Type B pancreatic cell (in vitro differentiated cells): ENCODE data around the gene GMDS. TPM values are rescaled to one million over a fixed set of nuclear protein-coding genes. Genes with fewer than 3 reads are reported as not detected.

Experiments
- DNase-seq: peaks from one replicate; pipeline ENCODE4 v3.0.0; 2021; ENCODE audit warnings: mixed read lengths; ENCODE audit not compliant: unreplicated experiment; ENCODE audit errors: extremely low spot score
- H3K27ac Mint-ChIP-seq: 2 replicates; pipeline ENCODE4 v1.8.0; 2021; ENCODE audit warnings: mild to moderate bottlenecking, mixed read lengths
- H3K27me3 Mint-ChIP-seq: 2 replicates; pipeline ENCODE4 v1.8.0; 2021; ENCODE audit warnings: mixed read lengths
- H3K36me3 Mint-ChIP-seq: 2 replicates; pipeline ENCODE4 v1.8.0; 2021; ENCODE audit warnings: mixed read lengths
- H3K4me1 Mint-ChIP-seq: one replicate; pipeline ENCODE4 v1.8.0; 2021; ENCODE audit warnings: mixed read lengths; ENCODE audit not compliant: unreplicated experiment
- H3K4me3 Mint-ChIP-seq: 2 replicates; pipeline ENCODE4 v1.8.0; 2021; ENCODE audit warnings: mild to moderate bottlenecking, mixed read lengths
- H3K9me3 Mint-ChIP-seq: 2 replicates; pipeline ENCODE4 v1.8.0; 2021; ENCODE audit warnings: mixed read lengths
- total RNA-seq: library from RNA; stranded (reverse); gene quantifications from 2 replicates; pipeline ENCODE4 v1.2.1, GENCODE V29; 2021; ENCODE audit warnings: low replicate concordance
- TF ChIP-seq, protein P1 (sequence below): fragments of 200-600 bp; sonication (generic); conservative IDR thresholded peaks from 2 replicates; pipeline ENCODE4 v1.5.0; 2021; ENCODE audit warnings: antibody characterized with exemption, mild to moderate bottlenecking

The GMDS gene
- total RNA-seq, 1 donor from 2014 or later: 41.3 TPM

DNA sequence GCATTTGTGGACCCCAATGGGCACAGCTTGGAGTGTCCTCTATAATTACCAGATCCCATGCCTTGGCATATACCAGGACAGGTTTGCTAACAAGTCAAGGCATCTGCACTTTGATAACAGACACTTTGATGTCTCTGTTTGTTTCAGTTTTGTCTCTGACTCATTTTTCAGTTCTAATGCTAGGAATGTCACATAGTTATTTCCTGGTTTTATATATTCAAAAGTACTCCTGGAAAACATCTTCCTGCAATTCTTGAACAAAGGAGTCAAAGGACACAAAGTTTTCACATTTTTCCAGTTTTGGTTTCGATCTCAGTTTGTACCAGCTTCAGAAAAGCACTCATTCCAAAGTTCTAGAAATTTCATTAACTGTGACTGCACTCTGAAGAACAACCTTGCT, 447.6 kb downstream of the GMDS start:
- no peak for DNase-seq
- Mint-ChIP-seq H3K4me3 (no peak overlapping the region), H3K4me1 (peaks cover 35% of the 10 kb centered on the region), H3K36me3 (no peaks in the 10 kb centered on the region), H3K27me3 (no peaks in the 10 kb centered on the region), H3K9me3 (peaks cover 4% of the 10 kb centered on the region), H3K27ac (peak overlapping the region; percentile 92)
- TF ChIP-seq, protein P1, sequence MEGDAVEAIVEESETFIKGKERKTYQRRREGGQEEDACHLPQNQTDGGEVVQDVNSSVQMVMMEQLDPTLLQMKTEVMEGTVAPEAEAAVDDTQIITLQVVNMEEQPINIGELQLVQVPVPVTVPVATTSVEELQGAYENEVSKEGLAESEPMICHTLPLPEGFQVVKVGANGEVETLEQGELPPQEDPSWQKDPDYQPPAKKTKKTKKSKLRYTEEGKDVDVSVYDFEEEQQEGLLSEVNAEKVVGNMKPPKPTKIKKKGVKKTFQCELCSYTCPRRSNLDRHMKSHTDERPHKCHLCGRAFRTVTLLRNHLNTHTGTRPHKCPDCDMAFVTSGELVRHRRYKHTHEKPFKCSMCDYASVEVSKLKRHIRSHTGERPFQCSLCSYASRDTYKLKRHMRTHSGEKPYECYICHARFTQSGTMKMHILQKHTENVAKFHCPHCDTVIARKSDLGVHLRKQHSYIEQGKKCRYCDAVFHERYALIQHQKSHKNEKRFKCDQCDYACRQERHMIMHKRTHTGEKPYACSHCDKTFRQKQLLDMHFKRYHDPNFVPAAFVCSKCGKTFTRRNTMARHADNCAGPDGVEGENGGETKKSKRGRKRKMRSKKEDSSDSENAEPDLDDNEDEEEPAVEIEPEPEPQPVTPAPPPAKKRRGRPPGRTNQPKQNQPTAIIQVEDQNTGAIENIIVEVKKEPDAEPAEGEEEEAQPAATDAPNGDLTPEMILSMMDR: no peak

DNA sequence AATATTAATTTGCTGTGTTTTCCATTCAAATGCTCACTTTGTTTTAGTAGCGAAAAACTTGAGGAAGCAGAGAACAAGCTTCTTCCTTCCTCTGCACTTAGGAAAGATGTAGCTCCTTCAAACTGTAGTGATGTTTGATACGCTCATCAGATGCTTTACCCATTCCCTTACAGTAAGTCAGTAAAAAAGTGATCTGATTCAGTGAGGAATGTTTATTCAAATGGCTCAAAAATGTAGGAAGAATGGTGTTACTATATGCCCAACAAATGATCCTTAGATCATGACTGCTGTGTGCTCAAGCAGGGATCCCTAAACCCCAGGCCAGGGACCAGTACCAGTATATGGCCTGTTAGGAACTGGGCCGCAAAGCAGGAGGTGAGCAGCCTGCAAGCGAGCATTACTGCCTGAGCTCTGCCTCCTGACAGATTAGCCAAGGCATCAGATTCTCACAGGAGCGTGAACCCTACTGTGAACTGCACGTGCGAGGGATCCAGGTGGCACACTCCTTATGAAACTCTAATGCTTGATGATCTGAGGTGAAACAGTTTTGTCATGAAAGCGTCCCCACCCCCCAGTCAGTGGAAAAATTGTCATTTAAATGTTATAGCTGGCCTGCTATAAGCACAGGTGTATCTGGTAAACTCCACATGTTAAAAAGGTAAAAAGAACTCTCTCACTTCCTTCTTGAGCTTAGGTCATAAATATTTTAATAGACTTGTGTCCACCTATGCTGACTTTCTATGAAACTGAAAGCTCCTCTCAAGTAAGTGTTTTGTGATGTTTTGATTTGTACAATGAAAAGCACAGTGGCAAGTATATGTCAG, 448.5 kb downstream of the GMDS start:
- TF ChIP-seq, protein P1: no peak
- Mint-ChIP-seq H3K27ac (peak overlapping the region; percentile 92), H3K4me1 (peaks cover 26% of the 10 kb centered on the region), H3K9me3 (peaks cover 5% of the 10 kb centered on the region), H3K36me3 (no peaks in the 10 kb centered on the region), H3K4me3 (no peak overlapping the region), H3K27me3 (no peaks in the 10 kb centered on the region)
- no peak for DNase-seq

DNA sequence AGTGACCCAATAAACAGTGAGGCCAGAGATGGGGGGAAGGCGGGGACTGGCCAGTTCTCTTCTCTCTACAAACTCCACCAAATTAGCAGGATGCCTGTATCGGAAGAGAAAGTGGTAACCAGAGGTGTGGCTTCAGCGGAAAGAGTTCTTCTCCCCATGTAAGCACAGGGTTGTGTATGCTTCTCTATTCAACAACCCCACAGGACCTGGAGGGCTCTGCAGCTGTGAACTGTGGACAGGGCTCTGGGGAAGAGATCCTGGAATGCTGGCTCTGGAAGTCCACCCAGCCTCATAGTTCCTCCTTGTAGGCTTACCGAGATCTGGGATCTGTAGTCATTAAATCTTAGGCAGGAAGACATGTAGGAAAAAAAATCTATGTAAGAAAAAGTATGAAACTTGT, 449.5 kb downstream of the GMDS start:
- Mint-ChIP-seq H3K4me3 (no peak overlapping the region), H3K36me3 (no peaks in the 10 kb centered on the region), H3K27me3 (no peaks in the 10 kb centered on the region), H3K27ac (no peak overlapping the region), H3K9me3 (peaks cover 5% of the 10 kb centered on the region), H3K4me1 (peaks cover 18% of the 10 kb centered on the region)
- no peak for DNase-seq
- TF ChIP-seq, protein P1: no peak

DNA sequence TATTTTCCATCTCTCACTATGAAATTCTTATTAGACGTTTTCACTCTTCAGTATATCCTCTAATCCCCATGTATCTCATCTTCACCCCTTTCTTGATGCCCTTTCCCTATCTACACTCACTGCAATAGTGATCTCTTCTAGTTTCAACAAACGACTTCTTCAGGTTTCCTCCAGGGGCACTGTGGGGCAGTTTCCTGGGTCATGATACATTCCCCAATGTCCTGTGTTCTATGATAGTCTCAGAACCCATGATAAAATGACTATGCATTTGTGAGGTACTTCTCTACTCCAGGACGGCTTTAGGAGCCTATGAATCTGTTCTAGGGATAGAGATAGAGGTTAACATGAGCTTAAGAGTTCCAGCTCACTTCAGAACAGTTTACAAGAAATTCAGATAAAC, 452.4 kb downstream of the GMDS start:
- peaks cover 19% of the 10 kb centered on the region for H3K4me1 Mint-ChIP-seq
- no peaks in the 10 kb centered on the region for H3K36me3 Mint-ChIP-seq
- TF ChIP-seq, protein P1: peak; percentile 67
- DNase-seq: no peak
- no peak overlapping the region for H3K4me3 Mint-ChIP-seq
- no peak overlapping the region for H3K27ac Mint-ChIP-seq
- peaks cover 5% of the 10 kb centered on the region for H3K9me3 Mint-ChIP-seq
- H3K27me3 Mint-ChIP-seq: peaks cover 4% of the 10 kb centered on the region

DNA sequence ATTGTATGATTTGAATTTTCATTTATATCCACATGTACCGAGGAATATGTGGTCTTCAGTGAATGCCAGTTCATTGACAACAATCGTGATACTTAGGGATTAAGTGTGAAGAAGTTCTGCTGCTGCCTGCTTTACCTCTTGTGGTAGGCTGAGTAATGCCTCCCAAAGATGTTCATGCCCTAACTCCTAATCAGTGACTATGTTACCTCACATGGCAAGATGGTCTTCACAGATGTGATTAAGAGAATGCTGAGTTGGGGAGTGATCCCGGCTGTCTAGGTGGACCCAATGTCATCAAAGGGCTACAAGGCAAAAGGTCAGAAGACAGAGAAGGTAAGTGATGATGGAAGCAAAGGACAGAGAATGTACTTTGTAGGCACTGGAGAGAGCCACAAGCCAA, 454.7 kb downstream of the GMDS start:
- Mint-ChIP-seq H3K27ac (no peak overlapping the region), H3K9me3 (peaks cover 5% of the 10 kb centered on the region), H3K4me3 (no peak overlapping the region), H3K4me1 (peaks cover 13% of the 10 kb centered on the region), H3K36me3 (no peaks in the 10 kb centered on the region), H3K27me3 (peaks cover 5% of the 10 kb centered on the region)
- DNase-seq: no peak
- TF ChIP-seq, protein P1: no peak
